OCI-LY7 (cell line): ENCODE results near the gene C12orf43. TPM values are rescaled to one million over a fixed set of nuclear protein-coding genes. Genes with fewer than 3 reads are reported as not detected.

ENCODE experiments used
- BruUV-seq: library from RNA; stranded (reverse); fragments of 400-500 nt; replicated peaks from 2 replicates; lab custom pipeline; 2021; lab: Mats Ljungman, UMichigan
- CTCF ChIA-PET: fragments of 300-600 bp; sonication (Branson Sonifier 250); formaldehyde crosslinking; loops from one replicate; lab custom pipeline; 2022; ENCODE audit warnings: antibody characterized with exemption; ENCODE audit not compliant: unreplicated experiment; lab: Charles Lee
- POLR2A ChIA-PET: fragments of 300-600 bp; sonication (Branson Sonifier 250); formaldehyde crosslinking; loops from one replicate; lab custom pipeline; 2022; ENCODE audit warnings: antibody characterized with exemption; lab: Charles Lee
- DNase-seq: peaks from one replicate; pipeline ENCODE4 v3.0.0-alpha.2; 2015; ENCODE audit warnings: low spot score
- H2AFZ ChIP-seq: fragments of 200-600 bp; sonication (generic), shearing (Covaris generic); 2 replicates; pipeline ENCODE4 v1.6.1; 2014; ENCODE audit warnings: mild to moderate bottlenecking, antibody characterized with exemption, low read length, moderate library complexity
- H3K27ac ChIP-seq: fragments of 200-600 bp; sonication (generic); 2 replicates; pipeline ENCODE4 v1.5.1; 2014; ENCODE audit warnings: mixed run types, low read depth, mild to moderate bottlenecking, moderate library complexity, low read length, inconsistent platforms; ENCODE audit not compliant: poor library complexity, severe bottlenecking
- H3K36me3 ChIP-seq: fragments of 200-600 bp; sonication (generic); 2 replicates; pipeline ENCODE4 v1.6.1; 2014; ENCODE audit warnings: mild to moderate bottlenecking, antibody characterized with exemption, low read length, moderate library complexity, mixed read lengths; ENCODE audit not compliant: insufficient read depth
- H3K4me1 ChIP-seq: fragments of 200-600 bp; sonication (generic); 2 replicates; pipeline ENCODE4 v1.5.1; 2014; ENCODE audit warnings: mild to moderate bottlenecking, low read length; ENCODE audit not compliant: insufficient read depth, poor library complexity, severe bottlenecking
- H3K4me2 ChIP-seq: fragments of 200-600 bp; sonication (generic); 2 replicates; pipeline ENCODE4 v1.6.1; 2014; ENCODE audit warnings: mild to moderate bottlenecking, low read length
- H3K4me3 ChIP-seq: fragments of 200-600 bp; sonication (generic); 2 replicates; pipeline ENCODE4 v1.5.1; 2014; ENCODE audit warnings: mild to moderate bottlenecking, low read depth, low read length; ENCODE audit not compliant: poor library complexity, severe bottlenecking
- H3K79me2 ChIP-seq: fragments of 200-600 bp; sonication (generic); 2 replicates; pipeline ENCODE4 v1.6.1; 2016; ENCODE audit warnings: low read depth, mild to moderate bottlenecking, low read length, moderate library complexity, mixed read lengths; ENCODE audit not compliant: insufficient read depth
- H3K9me2 ChIP-seq: fragments of 200-600 bp; sonication (generic); 2 replicates; pipeline ENCODE4 v1.6.1; 2016; ENCODE audit warnings: mild to moderate bottlenecking, low read length, mixed read lengths; ENCODE audit not compliant: insufficient read depth
- H3K9me3 ChIP-seq: fragments of 200-600 bp; sonication (generic); 2 replicates; pipeline ENCODE4 v1.6.1; 2014; ENCODE audit warnings: mild to moderate bottlenecking, mixed run types, low read length, mixed read lengths
- H4K20me1 ChIP-seq: fragments of 200-600 bp; sonication (generic); 2 replicates; pipeline ENCODE4 v1.6.1; 2014; ENCODE audit warnings: mild to moderate bottlenecking, antibody characterized with exemption, low read length, moderate library complexity, mixed read lengths; ENCODE audit not compliant: insufficient read depth
- EZH2phosphoT487 ChIP-seq: fragments of 200-600 bp; sonication (generic); IDR thresholded peaks from 2 replicates; pipeline ENCODE4 v1.6.1; 2018; ENCODE audit warnings: low read depth, borderline replicate concordance, mild to moderate bottlenecking, mixed run types, antibody characterized with exemption, low read length, moderate library complexity, mixed read lengths
- intact Hi-C: fragments of 100-400 bp; cut with micrococcal nuclease; formaldehyde crosslinking; loops from one replicate; pipeline ENCODE4 v1.10.0; 2022; ENCODE audit not compliant: unreplicated experiment
- total RNA-seq, 2 experiments: library from RNA; depleted of rRNA in 1 of 2; stranded (reverse); fragments of >200 nt in 1 of 2; shearing (Covaris generic) in 1 of 2; gene quantifications; 2 replicates each; pipeline ENCODE4 v1.2.3, GENCODE V29; 2014 to 2022
- TF ChIP-seq, protein P1 (sequence below): fragments of 200-600 bp; sonication (generic); conservative IDR thresholded peaks from 2 replicates; pipeline ENCODE4 v1.5.1; 2014; ENCODE audit warnings: mild to moderate bottlenecking, antibody characterized with exemption, low read length, moderate library complexity, mixed read lengths

C12orf43 gene
- total RNA-seq, 2 experiments from 2014 or later, result 21.4 to 24.7 TPM

DNA sequence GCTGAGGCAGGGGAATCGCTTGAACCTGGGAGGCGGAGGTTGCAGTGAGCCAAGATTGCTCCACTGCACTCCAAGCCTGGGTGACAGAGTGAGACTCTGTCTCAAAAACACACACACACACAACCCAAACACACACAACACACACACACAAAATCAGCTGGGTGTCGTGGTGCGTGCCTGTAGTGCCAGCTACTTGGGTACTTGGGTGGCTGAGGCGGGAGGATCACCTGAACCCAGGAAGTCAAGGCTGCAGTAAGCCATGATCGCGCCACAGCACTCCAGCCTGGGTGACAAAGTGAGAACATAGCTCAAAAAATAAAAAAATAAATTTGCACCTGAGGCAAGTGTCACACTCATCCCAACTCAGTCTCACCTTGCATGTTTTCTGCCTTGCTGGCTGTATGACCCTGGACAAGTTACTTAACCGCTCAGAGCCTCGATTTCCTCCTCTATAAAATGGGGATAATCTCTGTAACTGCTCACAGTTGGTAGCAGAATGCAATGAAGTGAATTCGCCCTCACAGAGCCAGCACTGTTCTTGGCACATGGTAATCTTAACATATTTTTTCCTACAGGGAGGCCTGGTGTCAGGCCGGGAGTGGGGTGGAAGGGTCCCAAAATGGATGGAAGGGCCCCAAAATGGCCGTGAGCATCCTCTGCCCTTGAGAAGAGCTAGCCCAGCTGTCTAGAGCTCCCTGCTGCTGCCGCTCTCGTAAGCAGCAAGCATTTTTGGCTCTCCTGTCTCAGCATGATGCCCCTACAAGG is 38.6 kb downstream of the C12orf43 start:
- Histone ChIP-seq H2AFZ (no peak overlapping the region), H3K27ac (no peak overlapping the region), H4K20me1 (no peaks in the 10 kb centered on the region), H3K4me1 (no peaks in the 10 kb centered on the region), H3K9me3 (no peaks in the 10 kb centered on the region), H3K4me2 (no peak overlapping the region), H3K4me3 (no peak overlapping the region), H3K9me2 (no peaks in the 10 kb centered on the region), H3K36me3 (no peaks in the 10 kb centered on the region), H3K79me2 (no peaks in the 10 kb centered on the region)
- ChIA-PET CTCF (interaction anchor here (0.6 kb wide), 1 partner anchor 193 kb away, joined by 3 read pairs; no protein-coding TSS in a partner anchor), POLR2A (no interaction called here)
- intact Hi-C loops, result no loop called here
- DNase-seq, result no peak
- TF ChIP-seq EZH2phosphoT487, result no peak
- TF ChIP-seq, protein P1, sequence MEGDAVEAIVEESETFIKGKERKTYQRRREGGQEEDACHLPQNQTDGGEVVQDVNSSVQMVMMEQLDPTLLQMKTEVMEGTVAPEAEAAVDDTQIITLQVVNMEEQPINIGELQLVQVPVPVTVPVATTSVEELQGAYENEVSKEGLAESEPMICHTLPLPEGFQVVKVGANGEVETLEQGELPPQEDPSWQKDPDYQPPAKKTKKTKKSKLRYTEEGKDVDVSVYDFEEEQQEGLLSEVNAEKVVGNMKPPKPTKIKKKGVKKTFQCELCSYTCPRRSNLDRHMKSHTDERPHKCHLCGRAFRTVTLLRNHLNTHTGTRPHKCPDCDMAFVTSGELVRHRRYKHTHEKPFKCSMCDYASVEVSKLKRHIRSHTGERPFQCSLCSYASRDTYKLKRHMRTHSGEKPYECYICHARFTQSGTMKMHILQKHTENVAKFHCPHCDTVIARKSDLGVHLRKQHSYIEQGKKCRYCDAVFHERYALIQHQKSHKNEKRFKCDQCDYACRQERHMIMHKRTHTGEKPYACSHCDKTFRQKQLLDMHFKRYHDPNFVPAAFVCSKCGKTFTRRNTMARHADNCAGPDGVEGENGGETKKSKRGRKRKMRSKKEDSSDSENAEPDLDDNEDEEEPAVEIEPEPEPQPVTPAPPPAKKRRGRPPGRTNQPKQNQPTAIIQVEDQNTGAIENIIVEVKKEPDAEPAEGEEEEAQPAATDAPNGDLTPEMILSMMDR, result no peak
- BruUV-seq, result no TSS peak

DNA sequence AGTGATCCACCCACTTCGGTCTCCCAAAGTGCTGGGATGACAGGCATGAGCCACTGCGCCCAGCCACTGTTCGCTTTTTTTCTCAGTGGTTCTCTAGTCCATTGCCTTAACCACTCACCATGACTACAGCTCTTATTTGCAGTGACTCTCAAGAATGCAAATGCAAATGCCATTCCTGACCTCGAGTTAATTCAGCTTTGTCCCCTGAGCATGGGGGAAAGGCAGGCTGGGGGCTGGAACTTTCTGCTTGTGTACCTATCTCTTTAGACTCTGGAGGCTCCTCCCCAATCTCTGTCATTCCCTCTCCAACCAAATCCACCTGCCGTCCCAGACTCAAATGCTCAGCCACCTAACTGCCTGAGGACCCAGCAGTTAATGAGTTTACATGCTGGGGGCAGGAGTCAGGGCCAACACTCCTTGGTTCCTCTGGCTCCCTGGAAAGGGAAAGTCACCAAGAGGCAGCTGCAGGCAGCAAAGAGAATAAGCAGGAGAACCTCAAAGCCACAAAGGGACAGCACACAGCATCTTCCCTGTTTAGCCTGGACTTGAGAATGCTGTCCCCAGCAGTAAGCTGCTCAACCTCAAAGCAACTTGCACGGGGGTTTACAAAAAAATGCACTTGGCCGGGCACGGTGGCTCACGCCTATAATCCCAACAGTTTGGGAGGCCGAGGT is 43.3 kb downstream of the C12orf43 start:
- no peak for DNase-seq
- intact Hi-C loops, result loop anchor here (5.0 kb wide), 2 partner anchors 221 to 246 kb away; partner anchors contain the start of gene ACADS
- H3K4me2 ChIP-seq, result no peak overlapping the region

More for the DNA sequence above, 43.3 kb downstream of the C12orf43 start:
- H3K79me2 ChIP-seq, result no peaks in the 10 kb centered on the region
- BruUV-seq, result no TSS peak
- no peak for TF ChIP-seq EZH2phosphoT487
- TF ChIP-seq, protein P1, result no peak
- H3K9me3 ChIP-seq, result no peaks in the 10 kb centered on the region
- H3K27ac ChIP-seq, result no peak overlapping the region
- H3K4me1 ChIP-seq, result peaks cover 7% of the 10 kb centered on the region
- POLR2A ChIA-PET, result interaction anchor here (0.6 to 2.0 kb wide), 4 partner anchors 13 to 392 kb away, joined by 3 to 5 read pairs (median 4); partner anchors contain the start of gene POP5
- no peak overlapping the region for H2AFZ ChIP-seq
- no peaks in the 10 kb centered on the region for H3K9me2 ChIP-seq
- H3K4me3 ChIP-seq, result no peak overlapping the region
- no peaks in the 10 kb centered on the region for H4K20me1 ChIP-seq
- CTCF ChIA-PET, result interaction anchor here (1.6 kb wide), 1 partner anchor 392 kb away, joined by 7 read pairs; the partner anchor contains the start of gene POP5
- H3K36me3 ChIP-seq, result no peaks in the 10 kb centered on the region
